ENCODE data around the gene CRYGB. TPM values are rescaled to one million over a fixed set of nuclear protein-coding genes. Genes with fewer than 3 reads are reported as not detected.

The CRYGB gene
- total and polyA plus RNA-seq, 2 of the 13 experiments (the other 11 are each of a cell fraction or from before 2014, with no cell fraction given): not detected

DNA sequence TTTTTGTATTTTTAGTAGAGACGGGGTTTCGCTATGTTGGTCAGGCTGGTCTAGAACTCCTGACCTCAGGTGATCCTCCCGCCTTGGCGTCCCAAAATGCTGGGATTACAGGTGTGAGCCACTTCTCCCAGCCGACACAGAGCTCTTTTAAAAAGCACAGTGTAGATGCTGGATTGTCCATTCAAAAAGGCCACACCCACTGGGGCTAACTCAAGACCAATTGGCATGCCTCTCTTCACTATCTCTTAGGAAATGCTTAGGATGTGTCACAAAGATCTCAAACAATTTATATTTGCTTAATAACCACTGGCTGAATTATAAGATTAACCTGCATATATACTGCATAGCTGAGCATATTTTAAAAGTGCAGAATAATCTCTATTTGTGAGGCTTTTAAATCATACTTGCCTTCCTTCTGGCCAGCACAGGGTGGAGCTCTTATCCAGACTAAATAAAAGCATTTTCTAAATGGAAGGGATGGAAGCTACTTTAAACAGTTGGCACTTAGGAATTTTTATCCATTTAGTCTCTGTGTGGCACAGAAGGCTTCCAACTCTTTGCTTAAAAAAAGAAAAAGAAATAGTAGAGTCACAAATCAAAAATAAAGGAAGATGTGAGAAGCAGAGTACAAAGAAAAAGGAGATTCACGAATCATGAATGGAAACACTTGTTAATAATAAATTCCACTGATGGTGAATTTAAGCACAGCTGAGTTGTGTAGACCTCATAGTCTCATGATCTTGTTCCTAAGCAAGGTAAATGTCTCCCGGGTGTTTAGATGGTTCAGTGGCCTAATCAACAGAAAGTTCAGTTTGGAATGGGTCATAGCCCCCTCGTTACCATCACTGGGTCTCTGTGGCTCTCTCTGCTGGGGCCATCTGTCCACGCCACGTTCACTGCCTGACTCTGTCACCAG lies 44.0 kb downstream of the CRYGB start (continued):
- TF ChIP-seq ZZZ3 (CRISPR knock-in tag; IDR thresholded peaks at IDR 0.05; ENCODE audit: borderline replicate concordance) (no peak), RAD21 (CRISPR knock-in tag; IDR thresholded peaks at IDR 0.05) (peak; percentile 63), STAG1 (CRISPR knock-in tag; IDR thresholded peaks at IDR 0.05) (peak; percentile 84), ZNF383 (CRISPR knock-in tag; IDR thresholded peaks at IDR 0.05; ENCODE audit: borderline replicate concordance) (no peak), ERF (CRISPR knock-in tag; IDR thresholded peaks at IDR 0.05) (no peak), ZNF839 (CRISPR knock-in tag; IDR thresholded peaks at IDR 0.05; ENCODE audit: borderline replicate concordance) (no peak)
- TF ChIP-seq, protein P1, sequence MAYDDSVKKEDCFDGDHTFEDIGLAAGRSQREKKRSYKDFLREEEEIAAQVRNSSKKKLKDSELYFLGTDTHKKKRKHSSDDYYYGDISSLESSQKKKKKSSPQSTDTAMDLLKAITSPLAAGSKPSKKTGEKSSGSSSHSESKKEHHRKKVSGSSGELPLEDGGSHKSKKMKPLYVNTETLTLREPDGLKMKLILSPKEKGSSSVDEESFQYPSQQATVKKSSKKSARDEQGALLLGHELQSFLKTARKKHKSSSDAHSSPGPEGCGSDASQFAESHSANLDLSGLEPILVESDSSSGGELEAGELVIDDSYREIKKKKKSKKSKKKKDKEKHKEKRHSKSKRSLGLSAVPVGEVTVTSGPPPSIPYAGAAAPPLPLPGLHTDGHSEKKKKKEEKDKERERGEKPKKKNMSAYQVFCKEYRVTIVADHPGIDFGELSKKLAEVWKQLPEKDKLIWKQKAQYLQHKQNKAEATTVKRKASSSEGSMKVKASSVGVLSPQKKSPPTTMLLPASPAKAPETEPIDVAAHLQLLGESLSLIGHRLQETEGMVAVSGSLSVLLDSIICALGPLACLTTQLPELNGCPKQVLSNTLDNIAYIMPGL (CRISPR knock-in tag; IDR thresholded peaks at IDR 0.05; ENCODE audit: borderline replicate concordance in 1 of 2, low read depth in 1 of 2): 0 out of 4 replicates have a peak, but pooled peaks of 1 of the 2 experiments have one; percentile 25

DNA sequence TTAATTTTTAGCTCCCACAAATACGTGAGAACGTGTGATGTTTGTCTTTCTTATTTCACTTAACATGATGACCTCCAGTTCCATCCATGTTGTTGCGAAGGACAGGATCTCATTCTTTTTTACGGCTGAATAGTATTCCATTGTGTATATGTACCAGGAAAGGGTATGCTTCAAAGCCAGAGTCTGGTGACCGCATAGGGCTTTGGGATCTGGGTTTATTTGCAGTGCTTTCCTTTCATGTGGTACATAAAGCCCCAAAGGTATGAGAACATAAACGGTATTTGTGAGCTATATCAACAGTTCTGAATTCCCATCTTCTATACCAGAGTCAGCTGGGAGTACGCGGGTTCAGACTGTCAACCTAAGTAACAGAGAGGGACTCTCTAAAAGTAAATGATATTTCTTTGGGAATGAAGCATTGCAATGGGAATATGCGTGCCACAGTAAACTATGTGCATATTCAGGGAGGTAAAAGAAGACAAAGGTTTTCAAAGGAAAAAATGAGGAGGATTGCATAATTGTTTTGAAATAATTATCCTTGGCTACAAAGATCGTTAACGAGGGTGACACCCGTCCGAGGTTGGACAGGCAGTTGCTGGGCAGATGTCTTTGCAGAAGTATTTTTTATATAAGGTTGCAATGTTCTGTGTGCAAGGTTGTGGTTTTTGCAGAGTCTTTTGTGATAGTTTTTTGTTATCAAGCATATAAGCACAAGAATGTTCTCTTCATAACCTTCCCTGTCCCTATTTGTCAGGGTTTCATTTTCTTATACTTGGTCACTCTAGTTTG lies 46.1 kb downstream of the CRYGB start:
- CTCF ChIA-PET (ENCODE audit: low intra/inter-chr PET ratio, low total read pairs): no interaction called here
- in situ Hi-C loops (cut with HindIII; ENCODE audit: extremely low pct_ligation_motif_present, low pct_unique_long_range_greater_than_20kb): loop anchor here (5.0 kb wide), 1 partner anchor 157 kb away; the partner anchor contains the start of gene IDH1
- TF ChIP-seq, protein P2, sequence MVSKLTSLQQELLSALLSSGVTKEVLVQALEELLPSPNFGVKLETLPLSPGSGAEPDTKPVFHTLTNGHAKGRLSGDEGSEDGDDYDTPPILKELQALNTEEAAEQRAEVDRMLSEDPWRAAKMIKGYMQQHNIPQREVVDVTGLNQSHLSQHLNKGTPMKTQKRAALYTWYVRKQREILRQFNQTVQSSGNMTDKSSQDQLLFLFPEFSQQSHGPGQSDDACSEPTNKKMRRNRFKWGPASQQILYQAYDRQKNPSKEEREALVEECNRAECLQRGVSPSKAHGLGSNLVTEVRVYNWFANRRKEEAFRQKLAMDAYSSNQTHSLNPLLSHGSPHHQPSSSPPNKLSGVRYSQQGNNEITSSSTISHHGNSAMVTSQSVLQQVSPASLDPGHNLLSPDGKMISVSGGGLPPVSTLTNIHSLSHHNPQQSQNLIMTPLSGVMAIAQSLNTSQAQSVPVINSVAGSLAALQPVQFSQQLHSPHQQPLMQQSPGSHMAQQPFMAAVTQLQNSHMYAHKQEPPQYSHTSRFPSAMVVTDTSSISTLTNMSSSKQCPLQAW (CRISPR knock-in tag; IDR thresholded peaks at IDR 0.05): no peak
- TF ChIP-seq, protein P3, sequence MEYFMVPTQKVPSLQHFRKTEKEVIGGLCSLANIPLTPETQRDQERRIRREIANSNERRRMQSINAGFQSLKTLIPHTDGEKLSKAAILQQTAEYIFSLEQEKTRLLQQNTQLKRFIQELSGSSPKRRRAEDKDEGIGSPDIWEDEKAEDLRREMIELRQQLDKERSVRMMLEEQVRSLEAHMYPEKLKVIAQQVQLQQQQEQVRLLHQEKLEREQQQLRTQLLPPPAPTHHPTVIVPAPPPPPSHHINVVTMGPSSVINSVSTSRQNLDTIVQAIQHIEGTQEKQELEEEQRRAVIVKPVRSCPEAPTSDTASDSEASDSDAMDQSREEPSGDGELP (IDR thresholded peaks at IDR 0.05; ENCODE audit: borderline replicate concordance, low read depth): peak; percentile 58; the same call in 1 of the 2 replicates
- TF ChIP-seq, protein P4, sequence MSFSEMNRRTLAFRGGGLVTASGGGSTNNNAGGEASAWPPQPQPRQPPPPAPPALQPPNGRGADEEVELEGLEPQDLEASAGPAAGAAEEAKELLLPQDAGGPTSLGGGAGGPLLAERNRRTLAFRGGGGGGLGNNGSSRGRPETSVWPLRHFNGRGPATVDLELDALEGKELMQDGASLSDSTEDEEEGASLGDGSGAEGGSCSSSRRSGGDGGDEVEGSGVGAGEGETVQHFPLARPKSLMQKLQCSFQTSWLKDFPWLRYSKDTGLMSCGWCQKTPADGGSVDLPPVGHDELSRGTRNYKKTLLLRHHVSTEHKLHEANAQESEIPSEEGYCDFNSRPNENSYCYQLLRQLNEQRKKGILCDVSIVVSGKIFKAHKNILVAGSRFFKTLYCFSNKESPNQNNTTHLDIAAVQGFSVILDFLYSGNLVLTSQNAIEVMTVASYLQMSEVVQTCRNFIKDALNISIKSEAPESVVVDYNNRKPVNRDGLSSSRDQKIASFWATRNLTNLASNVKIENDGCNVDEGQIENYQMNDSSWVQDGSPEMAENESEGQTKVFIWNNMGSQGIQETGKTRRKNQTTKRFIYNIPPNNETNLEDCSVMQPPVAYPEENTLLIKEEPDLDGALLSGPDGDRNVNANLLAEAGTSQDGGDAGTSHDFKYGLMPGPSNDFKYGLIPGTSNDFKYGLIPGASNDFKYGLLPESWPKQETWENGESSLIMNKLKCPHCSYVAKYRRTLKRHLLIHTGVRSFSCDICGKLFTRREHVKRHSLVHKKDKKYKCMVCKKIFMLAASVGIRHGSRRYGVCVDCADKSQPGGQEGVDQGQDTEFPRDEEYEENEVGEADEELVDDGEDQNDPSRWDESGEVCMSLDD (CRISPR knock-in tag; IDR thresholded peaks at IDR 0.05; ENCODE audit: borderline replicate concordance): no peak
- TF ChIP-seq ZNF777 (CRISPR knock-in tag; IDR thresholded peaks at IDR 0.05): no peak

More for the DNA sequence above, 46.1 kb downstream of the CRYGB start:
- H3K4me1 ChIP-seq (ENCODE audit: insufficient read depth, low read length): peaks cover 12% of the 10 kb centered on the region
- H3K27ac ChIP-seq (ENCODE audit: extremely low read length, insufficient read depth, low read length): no peak overlapping the region
- peak overlapping the region in 1 of 3 experiments; percentile 13; a peak in 2 of 6 replicates for H3K4me3 ChIP-seq (replicated peaks in 1 of 3; ENCODE audit: insufficient read depth in 1 of 3, low read depth in 2 of 3, low read length in 3 of 3)
- no peaks in the 10 kb centered on the region for H3K9me3 ChIP-seq (ENCODE audit: low read length)
- intact Hi-C loops (cut with micrococcal nuclease; ENCODE audit: unreplicated experiment): loop anchor here (10.0 kb wide), 1 partner anchor 255 kb away; no protein-coding TSS in a partner anchor
- H3K36me3 ChIP-seq (replicated peaks in 1 of 2; ENCODE audit: control insufficient read depth in 1 of 2, insufficient read depth in 2 of 2, low read length in 2 of 2): no peaks in the 10 kb centered on the region
- H2AFZ ChIP-seq (ENCODE audit: low read length): no peak overlapping the region
- POLR2A ChIA-PET: no interaction called here
- FAIRE-seq (peak; percentile 18), ATAC-seq (peak; percentile 59), DNase-seq (ENCODE audit: low spot score) (peak; percentile 75)
- peaks cover 0 to 20% of the 10 kb centered on the region in 2 experiments; a peak in 4 of 5 replicates for H3K27me3 ChIP-seq (ENCODE audit: control insufficient read depth in 1 of 2, insufficient read depth in 2 of 2, low read length in 2 of 2)
- no peaks in the 10 kb centered on the region for H4K20me1 ChIP-seq (ENCODE audit: insufficient read depth, low read length)
- peak overlapping the region; percentile 26 for H3K4me2 ChIP-seq (ENCODE audit: low read depth, low read length)
- H3K79me2 ChIP-seq (ENCODE audit: insufficient read depth, low read length): no peaks in the 10 kb centered on the region
- no peak overlapping the region for H3K9ac ChIP-seq (ENCODE audit: insufficient read depth, low read depth, low read length)
- BruUV-seq (replicated peaks): no TSS peak
- WGBS (ENCODE audit: low lambda C conversion rate): 2% methylated on average over 13 of the region's 13 CpGs

Data from HepG2 (cell line).